SK-N-SH (cell line): Measurements from ENCODE around the gene PRDM15. TPM values are rescaled to one million over a fixed set of nuclear protein-coding genes. Genes with fewer than 3 reads are reported as not detected.
A peak's percentile ranks its signal among the peaks of the same experiment; 100 is the strongest.

Experiments
- CTCF ChIA-PET: fragments of 300-600, 350-600 bp; formaldehyde crosslinking; extraction: SDS; loops from one replicate; lab custom pipeline; 2021; lab: Yijun Ruan, JAX
- POLR2A ChIA-PET: fragments of 350-600 bp; sonication (Branson Sonifier 250); formaldehyde crosslinking; extraction: SDS; loops from one replicate; lab custom pipeline; 2020; ENCODE audit warnings: antibody characterized with exemption, inconsistent platforms; lab: Yijun Ruan, JAX
- DNase-seq: peaks from one replicate; pipeline ENCODE4 v3.0.0; 2012
- H2AFZ ChIP-seq: fragments of 200-600 bp; sonication (generic); 2 replicates; pipeline ENCODE4 v1.8.1; 2016; ENCODE audit warnings: antibody characterized with exemption, mild to moderate bottlenecking, low read depth
- H3F3A ChIP-seq: fragments of 200-600 bp; sonication (generic); replicated peaks from 2 replicates; pipeline ENCODE3; 2016; ENCODE audit warnings: antibody characterized with exemption, mild to moderate bottlenecking; ENCODE audit not compliant: insufficient read depth
- H3K27ac ChIP-seq, 2 experiments: fragments of 200-500 bp in 1 of 2; fragments of 200-600 bp in 1 of 2; sonication (Bioruptor generic) in 1 of 2; sonication (generic), shearing (Covaris generic) in 1 of 2; 2 replicates each; pipeline versions ENCODE4 v1.5.1 to v1.6.1; 2014 to 2016; ENCODE audit warnings: low read depth in 2 of 2, inconsistent platforms in 1 of 2, low read length in 1 of 2, mild to moderate bottlenecking in 1 of 2, mixed read lengths in 1 of 2
- H3K27me3 ChIP-seq: fragments of 200-600 bp; sonication (generic), shearing (Covaris generic); 2 replicates; pipeline ENCODE4 v1.6.1; 2016; ENCODE audit warnings: mixed run types; ENCODE audit not compliant: insufficient read depth
- H3K36me3 ChIP-seq, 2 experiments: fragments of 200-500 bp in 1 of 2; fragments of 200-600 bp in 1 of 2; sonication (Bioruptor generic) in 1 of 2; sonication (generic) in 1 of 2; replicated peaks in 1 of 2; 2 replicates each; pipeline versions ENCODE3 to v1.5.1; 2014 to 2016; ENCODE audit warnings: low read length in 1 of 2, mild to moderate bottlenecking in 1 of 2; ENCODE audit not compliant: insufficient read depth in 2 of 2, control insufficient read depth in 1 of 2
- H3K4me1 ChIP-seq, 2 experiments: fragments of 200-500 bp in 1 of 2; fragments of 200-600 bp in 1 of 2; sonication (Bioruptor generic) in 1 of 2; sonication (generic), shearing (Covaris generic) in 1 of 2; 2 replicates each; pipeline versions ENCODE4 v1.5.1 to v1.6.1; 2014 to 2016; ENCODE audit warnings: low read depth in 1 of 2, low read length in 1 of 2, mixed run types in 1 of 2; ENCODE audit not compliant: insufficient read depth in 2 of 2, control insufficient read depth in 1 of 2
- H3K4me2 ChIP-seq: fragments of 200-600 bp; sonication (generic), shearing (Covaris generic); 2 replicates; pipeline ENCODE4 v1.6.1; 2017; ENCODE audit warnings: mixed run types
- H3K4me3 ChIP-seq, 2 experiments: fragments of 200-500 bp in 1 of 2; fragments of 200-600 bp in 1 of 2; sonication (Bioruptor generic) in 1 of 2; sonication (generic), shearing (Covaris generic) in 1 of 2; 2 replicates each; pipeline versions ENCODE4 v1.5.1 to v1.8.1; 2014 to 2016; ENCODE audit warnings: low read depth in 2 of 2, inconsistent platforms in 1 of 2, low read length in 1 of 2, mild to moderate bottlenecking in 1 of 2, mixed read lengths in 1 of 2, moderate library complexity in 1 of 2
- H3K79me2 ChIP-seq: fragments of 200-600 bp; sonication (generic); 2 replicates; pipeline ENCODE4 v1.8.1; 2017; ENCODE audit warnings: mild to moderate bottlenecking; ENCODE audit not compliant: insufficient read depth
- H3K9ac ChIP-seq: fragments of 200-600 bp; sonication (generic); 2 replicates; pipeline ENCODE4 v1.6.1; 2017; ENCODE audit warnings: mixed run types
- H3K9me2 ChIP-seq: fragments of 200-600 bp; sonication (generic); 2 replicates; pipeline ENCODE4 v1.6.1; 2017; ENCODE audit warnings: mixed run types
- H3K9me3 ChIP-seq: fragments of 200-600 bp; sonication (generic); 2 replicates; pipeline ENCODE4 v1.6.1; 2017; ENCODE audit warnings: mixed run types, mild to moderate bottlenecking, moderate library complexity
- H4K20me1 ChIP-seq: fragments of 200-600 bp; sonication (generic); 2 replicates; pipeline ENCODE4 v1.6.1; 2017; ENCODE audit warnings: mild to moderate bottlenecking, mixed run types; ENCODE audit not compliant: insufficient read depth
- CHD2 ChIP-seq: fragments of 150-350 bp; IDR thresholded peaks from 2 replicates; pipeline ENCODE4 v1.6.1; 2018; ENCODE audit warnings: low read length; ENCODE audit not compliant: partially characterized antibody
- ELF1 ChIP-seq: IDR thresholded peaks from 2 replicates; pipeline ENCODE4 v1.4.0; 2012
- FOSL2 ChIP-seq: IDR thresholded peaks from 2 replicates; pipeline ENCODE4 v1.4.0; 2012; ENCODE audit warnings: low read depth, mild to moderate bottlenecking, moderate library complexity, borderline replicate concordance
- FOXM1 ChIP-seq: IDR thresholded peaks from 2 replicates; pipeline ENCODE4 v1.4.0; 2012; ENCODE audit warnings: low read depth, mild to moderate bottlenecking
- JUND ChIP-seq: IDR thresholded peaks from 2 replicates; pipeline ENCODE4 v1.4.0; 2012
- MEF2A ChIP-seq: IDR thresholded peaks from 2 replicates; pipeline ENCODE4 v1.4.0; 2012; ENCODE audit warnings: low read depth, borderline replicate concordance
- NFIC ChIP-seq: IDR thresholded peaks from 2 replicates; pipeline ENCODE4 v1.4.0; 2012; ENCODE audit warnings: borderline replicate concordance
- NRF1 ChIP-seq: IDR thresholded peaks from 2 replicates; pipeline ENCODE4 v1.6.1; 2012; ENCODE audit warnings: low read depth, mild to moderate bottlenecking, low read length
- POLR2AphosphoS5 ChIP-seq: IDR thresholded peaks from 2 replicates; pipeline ENCODE4 v1.6.1; 2012; ENCODE audit warnings: low read depth, low read length
- RAD21 ChIP-seq: IDR thresholded peaks from 2 replicates; pipeline ENCODE4 v1.6.1; 2012; ENCODE audit warnings: mild to moderate bottlenecking, low read length
- RCOR1 ChIP-seq: fragments of 150-350 bp; IDR thresholded peaks from 2 replicates; pipeline ENCODE4 v1.6.1; 2017; ENCODE audit warnings: antibody characterized with exemption, low read length
- SMC3 ChIP-seq: IDR thresholded peaks from 2 replicates; pipeline ENCODE4 v1.6.1; 2012; ENCODE audit warnings: low read depth, low read length, improper control_type of control experiment
- USF2 ChIP-seq: fragments of 150-350 bp; IDR thresholded peaks from 2 replicates; pipeline ENCODE4 v1.6.1; 2017; ENCODE audit warnings: antibody characterized with exemption, low read length, low read depth, borderline replicate concordance
- WGBS: methylation state at CpG from one replicate; pipeline ENCODE4 v1.1.6; 2017; ENCODE audit warnings: low lambda C conversion rate; 5-methylcytosine and 5-hydroxymethylcytosine counted together
- polyA plus RNA-seq, 3 experiments: library from polyadenylated mRNA; depleted of rRNA; stranded (reverse); fragments of >200 nt; gene quantifications; 2 replicates each; pipeline ENCODE4 v1.2.3, GENCODE V29; 2012

The PRDM15 gene
- polyA plus RNA-seq, 1 of the 3 experiments (the other 2 are of a cell fraction), result 7.0 TPM

DNA sequence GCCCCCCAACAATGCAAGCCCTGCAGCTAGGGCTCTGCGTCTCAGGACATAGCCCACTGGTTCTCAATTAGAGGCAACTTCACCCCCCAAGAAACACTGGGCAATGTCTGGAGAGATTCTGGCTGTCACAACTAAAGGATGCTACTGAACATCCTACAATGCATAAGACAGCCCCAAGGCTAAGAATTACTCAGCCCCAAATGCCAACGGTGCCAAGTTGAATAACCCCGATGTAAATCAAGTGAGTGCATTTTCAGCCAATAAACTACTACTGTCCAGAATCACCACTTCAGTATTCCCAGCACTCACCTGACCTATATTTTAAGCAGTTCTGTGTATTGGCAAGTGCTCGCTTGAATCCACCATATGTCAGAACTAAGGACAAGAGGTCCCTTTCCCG lies 119.2 kb downstream of the PRDM15 start (continued):
- TF ChIP-seq CHD2 (no peak), NRF1 (no peak)
- TF ChIP-seq, all 33 proteins: peak for 0

DNA sequence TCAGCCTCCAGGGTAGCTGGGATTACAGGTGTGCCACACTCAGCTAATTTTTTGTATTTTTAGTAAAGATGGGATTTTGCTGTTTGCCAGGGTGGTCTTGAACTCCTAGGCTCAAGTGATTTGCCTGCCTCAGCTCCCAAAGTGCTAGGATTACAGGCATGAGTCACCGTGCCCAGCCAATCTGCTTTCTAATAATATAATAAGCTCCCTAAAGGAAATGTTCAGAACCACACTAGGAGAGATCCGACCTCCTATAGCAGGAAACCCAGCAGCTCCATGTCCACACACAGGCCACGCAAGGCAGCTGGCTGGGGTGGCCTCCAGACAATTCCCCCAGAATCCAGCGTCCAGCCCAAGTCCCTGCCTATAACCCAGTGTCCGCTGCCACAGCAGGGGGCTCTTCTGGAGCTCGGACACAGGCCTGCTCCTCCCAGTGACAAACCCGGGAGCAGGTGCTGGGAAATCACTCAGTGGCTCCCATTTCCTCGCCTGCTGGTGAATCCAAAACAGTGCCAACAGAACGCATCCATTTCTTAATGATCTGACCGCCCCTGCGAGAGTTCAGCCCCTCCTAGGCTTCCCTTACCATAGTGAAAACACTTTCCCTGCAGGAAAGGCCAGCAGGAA lies 119.8 kb downstream of the PRDM15 start:
- Histone ChIP-seq H2AFZ (no peak overlapping the region), H3K27me3 (no peaks in the 10 kb centered on the region), H3K4me3 (no peak overlapping the region), H3K27ac (no peak overlapping the region), H3K9ac (no peak overlapping the region), H3K9me3 (no peaks in the 10 kb centered on the region), H4K20me1 (no peaks in the 10 kb centered on the region), H3K36me3 (no peaks in the 10 kb centered on the region), H3K4me2 (no peak overlapping the region), H3F3A (no peaks in the 10 kb centered on the region), H3K79me2 (0 out of 2 replicates have a peak, but pooled peaks cover 5% of the 10 kb centered on the region), H3K4me1 (peaks cover 0 to 10% of the 10 kb centered on the region in 2 experiments; a peak in 2 of 4 replicates), H3K9me2 (no peaks in the 10 kb centered on the region)
- WGBS, result 86% methylated on average over 9 of the region's 11 CpGs
- ChIA-PET CTCF (interaction anchor here (0.6 kb wide), 2 partner anchors 16 to 591 kb away, joined by 3 read pairs; no protein-coding TSS in a partner anchor), POLR2A (no interaction called here)
- DNase-seq, result no peak
- TF ChIP-seq RCOR1 (no peak), JUND (0 out of 2 replicates have a peak, but pooled peaks have one; percentile 5), RAD21 (no peak), MEF2A (no peak), NFIC (no peak), CHD2 (no peak), ELF1 (no peak), POLR2AphosphoS5 (no peak), SMC3 (no peak), USF2 (no peak), FOSL2 (peak; percentile 13; the same call in 1 of the 2 replicates)

- no peaks in the 10 kb centered on the region for H3F3A ChIP-seq
- H3K9ac ChIP-seq, result no peak overlapping the region
- ChIA-PET CTCF (interaction anchor here (0.6 kb wide), 1 partner anchor 592 kb away, joined by 3 read pairs; no protein-coding TSS in a partner anchor), POLR2A (no interaction called here)
- no peaks in the 10 kb centered on the region for H3K36me3 ChIP-seq
- H3K9me3 ChIP-seq, result no peaks in the 10 kb centered on the region
- no peaks in the 10 kb centered on the region for H3K27me3 ChIP-seq
- H4K20me1 ChIP-seq, result no peaks in the 10 kb centered on the region
- H3K4me2 ChIP-seq, result no peak overlapping the region
- no peaks in the 10 kb centered on the region for H3K9me2 ChIP-seq
- H3K79me2 ChIP-seq, result 0 out of 2 replicates have a peak, but pooled peaks cover 3% of the 10 kb centered on the region
- no peak overlapping the region for H2AFZ ChIP-seq
- H3K4me1 ChIP-seq, result peaks cover 0 to 18% of the 10 kb centered on the region in 2 experiments; a peak in 2 of 4 replicates
- TF ChIP-seq FOXM1, result no peak
- no peak for DNase-seq
- H3K27ac ChIP-seq, result no peak overlapping the region
- WGBS, result 72% methylated on average over 5 of the region's 5 CpGs
- H3K4me3 ChIP-seq, result no peak overlapping the region
Observed at GRCh38 chr21:41758550-41758949, 120.6 kb downstream of the PRDM15 start.
